ENCODE measurements around the gene FOLR1.

DNA sequence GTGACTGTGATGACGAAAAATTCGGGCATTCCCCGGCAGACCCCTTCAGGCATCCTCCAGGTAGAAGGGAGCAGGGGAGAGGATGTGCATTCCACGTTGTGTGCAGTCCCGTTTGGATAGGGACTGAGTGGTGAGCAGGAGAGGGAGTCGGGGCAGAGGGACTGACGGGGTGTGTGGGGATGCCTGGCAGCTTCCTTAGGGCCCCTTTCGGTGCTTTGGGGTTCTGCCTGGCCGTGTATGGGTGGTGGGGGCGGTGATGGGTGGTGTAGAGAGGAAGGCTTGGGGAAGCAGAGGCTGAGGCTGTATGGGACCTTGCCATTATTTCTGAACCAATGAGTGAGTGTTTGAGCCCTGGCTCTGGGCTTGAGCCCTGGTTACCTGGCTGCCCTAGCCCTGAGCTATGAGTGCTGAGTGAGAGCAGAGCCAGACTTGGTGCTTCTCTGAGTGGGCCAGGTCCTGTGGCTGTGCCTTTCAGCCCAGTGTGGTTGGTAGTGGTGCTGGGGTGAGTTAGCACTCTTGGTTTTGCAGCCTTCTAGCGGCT lies 33.5 kb downstream of the FOLR1 start:
- TF ChIP-seq, protein P1, sequence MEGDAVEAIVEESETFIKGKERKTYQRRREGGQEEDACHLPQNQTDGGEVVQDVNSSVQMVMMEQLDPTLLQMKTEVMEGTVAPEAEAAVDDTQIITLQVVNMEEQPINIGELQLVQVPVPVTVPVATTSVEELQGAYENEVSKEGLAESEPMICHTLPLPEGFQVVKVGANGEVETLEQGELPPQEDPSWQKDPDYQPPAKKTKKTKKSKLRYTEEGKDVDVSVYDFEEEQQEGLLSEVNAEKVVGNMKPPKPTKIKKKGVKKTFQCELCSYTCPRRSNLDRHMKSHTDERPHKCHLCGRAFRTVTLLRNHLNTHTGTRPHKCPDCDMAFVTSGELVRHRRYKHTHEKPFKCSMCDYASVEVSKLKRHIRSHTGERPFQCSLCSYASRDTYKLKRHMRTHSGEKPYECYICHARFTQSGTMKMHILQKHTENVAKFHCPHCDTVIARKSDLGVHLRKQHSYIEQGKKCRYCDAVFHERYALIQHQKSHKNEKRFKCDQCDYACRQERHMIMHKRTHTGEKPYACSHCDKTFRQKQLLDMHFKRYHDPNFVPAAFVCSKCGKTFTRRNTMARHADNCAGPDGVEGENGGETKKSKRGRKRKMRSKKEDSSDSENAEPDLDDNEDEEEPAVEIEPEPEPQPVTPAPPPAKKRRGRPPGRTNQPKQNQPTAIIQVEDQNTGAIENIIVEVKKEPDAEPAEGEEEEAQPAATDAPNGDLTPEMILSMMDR (IDR thresholded peaks at IDR 0.05): no peak
- TF ChIP-seq POLR2A (IDR thresholded peaks at IDR 0.05): no peak

Data from lower leg skin (tissue), 3 donors.